Measurements from ENCODE around the gene LOXHD1. TPM values are rescaled to one million over a fixed set of nuclear protein-coding genes. Genes with fewer than 3 reads are reported as not detected.

LOXHD1 gene
- total RNA-seq, 1 donor from 2014 or later = not detected

GRCh38 chr18:46536215-46536874 is 120.7 kb downstream of the LOXHD1 start:
- no peak for TF ChIP-seq CTCF (IDR thresholded peaks at IDR 0.05; ENCODE audit: partially characterized antibody, unreplicated experiment)
- no peaks in the 10 kb centered on the region for H3K4me1 Mint-ChIP-seq (ENCODE audit: low read depth, unreplicated experiment)
- peaks cover 4% of the 10 kb centered on the region for H3K36me3 Mint-ChIP-seq (ENCODE audit: unreplicated experiment)
- no peak overlapping the region for H3K27ac Mint-ChIP-seq (ENCODE audit: unreplicated experiment)
- no peak for DNase-seq
- no peak overlapping the region for H3K4me3 Mint-ChIP-seq (ENCODE audit: unreplicated experiment)
- peaks cover 11% of the 10 kb centered on the region for H3K27me3 Mint-ChIP-seq (ENCODE audit: unreplicated experiment)
- peaks cover 2% of the 10 kb centered on the region for H3K9me3 Mint-ChIP-seq (ENCODE audit: unreplicated experiment)

- Mint-ChIP-seq H3K27ac (ENCODE audit: unreplicated experiment) (no peak overlapping the region), H3K36me3 (ENCODE audit: unreplicated experiment) (peaks cover 4% of the 10 kb centered on the region), H3K9me3 (ENCODE audit: unreplicated experiment) (peaks cover 2% of the 10 kb centered on the region), H3K4me1 (ENCODE audit: low read depth, unreplicated experiment) (no peaks in the 10 kb centered on the region), H3K4me3 (ENCODE audit: unreplicated experiment) (no peak overlapping the region), H3K27me3 (ENCODE audit: unreplicated experiment) (peaks cover 7% of the 10 kb centered on the region)
- no peak for TF ChIP-seq CTCF (IDR thresholded peaks at IDR 0.05; ENCODE audit: partially characterized antibody, unreplicated experiment)
- no peak for DNase-seq
These were observed 125.5 kb downstream of the LOXHD1 start for GRCh38 chr18:46531482-46531881.

- TF ChIP-seq CTCF (IDR thresholded peaks at IDR 0.05; ENCODE audit: partially characterized antibody, unreplicated experiment) = no peak
- H3K4me1 Mint-ChIP-seq (ENCODE audit: low read depth, unreplicated experiment) = no peaks in the 10 kb centered on the region
- no peak overlapping the region for H3K27ac Mint-ChIP-seq (ENCODE audit: unreplicated experiment)
- peaks cover 3% of the 10 kb centered on the region for H3K27me3 Mint-ChIP-seq (ENCODE audit: unreplicated experiment)
- no peak overlapping the region for H3K4me3 Mint-ChIP-seq (ENCODE audit: unreplicated experiment)
- no peaks in the 10 kb centered on the region for H3K36me3 Mint-ChIP-seq (ENCODE audit: unreplicated experiment)
- no peaks in the 10 kb centered on the region for H3K9me3 Mint-ChIP-seq (ENCODE audit: unreplicated experiment)
- no peak for DNase-seq
These were observed 129.0 kb downstream of the LOXHD1 start for GRCh38 chr18:46528037-46528436.

DNA sequence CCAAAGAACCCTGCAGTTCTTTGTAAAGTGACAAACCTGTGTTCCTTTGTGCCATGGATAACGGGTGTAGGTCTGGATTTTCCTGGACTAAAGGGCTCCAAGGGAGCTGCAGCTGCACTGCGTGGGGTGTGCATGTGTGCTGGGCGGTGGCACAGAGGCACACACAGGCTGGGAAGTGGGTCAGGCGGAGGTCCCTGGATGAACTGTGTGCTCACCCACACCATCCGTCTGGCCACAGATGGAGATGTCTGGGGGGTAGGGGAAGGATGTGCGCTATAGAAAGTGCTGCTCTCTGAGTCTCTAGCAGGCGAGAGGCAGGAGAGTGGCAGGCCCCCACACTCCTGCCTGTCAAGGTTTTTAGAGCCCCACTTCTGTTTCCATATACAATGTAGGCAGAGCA is 137.2 kb downstream of the LOXHD1 start:
- H3K27me3 Mint-ChIP-seq (ENCODE audit: unreplicated experiment) = no peaks in the 10 kb centered on the region
- no peak overlapping the region for H3K4me3 Mint-ChIP-seq (ENCODE audit: unreplicated experiment)
- no peak overlapping the region for H3K27ac Mint-ChIP-seq (ENCODE audit: unreplicated experiment)
- DNase-seq = no peak
- H3K4me1 Mint-ChIP-seq (ENCODE audit: low read depth, unreplicated experiment) = no peaks in the 10 kb centered on the region
- no peaks in the 10 kb centered on the region for H3K36me3 Mint-ChIP-seq (ENCODE audit: unreplicated experiment)
- no peak for TF ChIP-seq CTCF (IDR thresholded peaks at IDR 0.05; ENCODE audit: partially characterized antibody, unreplicated experiment)
- H3K9me3 Mint-ChIP-seq (ENCODE audit: unreplicated experiment) = peaks cover 4% of the 10 kb centered on the region

- TF ChIP-seq CTCF (IDR thresholded peaks at IDR 0.05; ENCODE audit: partially characterized antibody, unreplicated experiment) = no peak
- no peak for DNase-seq
- peaks cover 3% of the 10 kb centered on the region for H3K27me3 Mint-ChIP-seq (ENCODE audit: unreplicated experiment)
- H3K9me3 Mint-ChIP-seq (ENCODE audit: unreplicated experiment) = peaks cover 4% of the 10 kb centered on the region
- H3K4me3 Mint-ChIP-seq (ENCODE audit: unreplicated experiment) = no peak overlapping the region
- H3K27ac Mint-ChIP-seq (ENCODE audit: unreplicated experiment) = no peak overlapping the region
- no peaks in the 10 kb centered on the region for H3K36me3 Mint-ChIP-seq (ENCODE audit: unreplicated experiment)
- H3K4me1 Mint-ChIP-seq (ENCODE audit: low read depth, unreplicated experiment) = no peaks in the 10 kb centered on the region
These were observed 138.6 kb downstream of the LOXHD1 start for GRCh38 chr18:46518438-46518837.

All from glutamatergic neuron (in vitro differentiated cells).